ENCODE measurements around the gene PHOX2A.

PHOX2A gene

DNA sequence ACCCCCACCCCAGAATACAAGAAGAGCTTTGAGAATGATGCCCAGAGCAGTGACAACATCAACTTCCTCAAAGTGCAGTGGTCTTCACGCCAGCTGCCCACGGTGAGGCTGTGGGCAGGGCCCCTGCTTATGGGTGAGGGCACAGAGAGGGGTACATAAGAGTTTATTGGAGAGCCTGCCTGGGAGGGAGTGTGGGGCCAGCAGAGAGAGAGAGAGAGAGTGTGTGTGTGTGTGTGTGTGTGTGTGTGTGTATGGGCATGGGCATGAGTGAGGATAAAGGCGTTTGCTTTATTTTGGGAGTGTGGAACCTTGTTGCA is 9.5 kb downstream of the PHOX2A start:
- no peak for TF ChIP-seq TAF1 (IDR thresholded peaks at IDR 0.05; ENCODE audit: borderline replicate concordance, insufficient read depth, low read length)
- TF ChIP-seq, protein P1, sequence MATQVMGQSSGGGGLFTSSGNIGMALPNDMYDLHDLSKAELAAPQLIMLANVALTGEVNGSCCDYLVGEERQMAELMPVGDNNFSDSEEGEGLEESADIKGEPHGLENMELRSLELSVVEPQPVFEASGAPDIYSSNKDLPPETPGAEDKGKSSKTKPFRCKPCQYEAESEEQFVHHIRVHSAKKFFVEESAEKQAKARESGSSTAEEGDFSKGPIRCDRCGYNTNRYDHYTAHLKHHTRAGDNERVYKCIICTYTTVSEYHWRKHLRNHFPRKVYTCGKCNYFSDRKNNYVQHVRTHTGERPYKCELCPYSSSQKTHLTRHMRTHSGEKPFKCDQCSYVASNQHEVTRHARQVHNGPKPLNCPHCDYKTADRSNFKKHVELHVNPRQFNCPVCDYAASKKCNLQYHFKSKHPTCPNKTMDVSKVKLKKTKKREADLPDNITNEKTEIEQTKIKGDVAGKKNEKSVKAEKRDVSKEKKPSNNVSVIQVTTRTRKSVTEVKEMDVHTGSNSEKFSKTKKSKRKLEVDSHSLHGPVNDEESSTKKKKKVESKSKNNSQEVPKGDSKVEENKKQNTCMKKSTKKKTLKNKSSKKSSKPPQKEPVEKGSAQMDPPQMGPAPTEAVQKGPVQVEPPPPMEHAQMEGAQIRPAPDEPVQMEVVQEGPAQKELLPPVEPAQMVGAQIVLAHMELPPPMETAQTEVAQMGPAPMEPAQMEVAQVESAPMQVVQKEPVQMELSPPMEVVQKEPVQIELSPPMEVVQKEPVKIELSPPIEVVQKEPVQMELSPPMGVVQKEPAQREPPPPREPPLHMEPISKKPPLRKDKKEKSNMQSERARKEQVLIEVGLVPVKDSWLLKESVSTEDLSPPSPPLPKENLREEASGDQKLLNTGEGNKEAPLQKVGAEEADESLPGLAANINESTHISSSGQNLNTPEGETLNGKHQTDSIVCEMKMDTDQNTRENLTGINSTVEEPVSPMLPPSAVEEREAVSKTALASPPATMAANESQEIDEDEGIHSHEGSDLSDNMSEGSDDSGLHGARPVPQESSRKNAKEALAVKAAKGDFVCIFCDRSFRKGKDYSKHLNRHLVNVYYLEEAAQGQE (IDR thresholded peaks at IDR 0.05; ENCODE audit: insufficient read depth in 1 of 2, low read depth in 2 of 2, low read length in 2 of 2): no peak
- no peak for TF ChIP-seq POLR2AphosphoS5 (IDR thresholded peaks at IDR 0.05; ENCODE audit: low read depth, low read length)
- TF ChIP-seq SIN3A (IDR thresholded peaks at IDR 0.05; ENCODE audit: borderline replicate concordance, insufficient read depth, low read length): no peak
- TF ChIP-seq FOXP2 (optimal IDR thresholded peaks at IDR 0.05; ENCODE audit: borderline replicate concordance, extremely low read depth, extremely low read length, insufficient read depth): no peak

DNA sequence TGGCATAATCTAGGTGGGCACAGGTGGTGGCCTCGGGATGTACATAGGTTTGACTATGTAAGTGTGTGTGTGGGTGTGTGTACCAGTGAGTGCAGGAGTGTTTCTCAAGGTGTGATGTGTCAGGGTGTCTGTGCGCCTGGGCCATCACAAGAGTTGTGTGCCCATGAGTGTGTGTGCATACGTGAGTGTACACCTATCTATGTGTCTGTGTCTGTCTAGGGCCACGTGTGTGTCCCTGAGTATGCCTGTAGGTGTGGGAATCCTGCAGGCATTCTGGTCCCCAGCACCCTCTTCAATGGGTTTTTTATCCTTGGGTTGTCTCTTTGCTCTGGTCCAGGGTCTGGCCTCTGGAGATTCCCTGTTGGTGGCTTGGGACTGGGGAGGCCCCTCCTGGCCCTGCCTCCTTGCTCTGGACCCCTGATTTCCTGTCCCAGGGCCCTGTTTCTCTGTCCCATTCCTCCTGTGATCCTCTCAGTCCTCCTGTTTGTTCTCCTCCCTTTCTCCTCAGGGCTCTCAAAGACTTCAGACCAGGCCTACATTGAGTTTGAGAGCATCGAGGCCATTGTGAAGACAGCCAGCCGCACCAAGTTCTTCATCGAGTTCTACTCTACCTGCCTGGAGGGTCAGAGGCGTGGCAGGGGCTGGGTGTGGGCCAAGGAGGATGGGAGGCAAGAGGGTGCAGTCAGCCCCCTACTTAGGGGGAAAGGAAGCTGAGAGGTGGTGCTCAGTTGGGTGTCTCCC is 10.0 kb downstream of the PHOX2A start:
- TF ChIP-seq TAF1 (IDR thresholded peaks at IDR 0.05; ENCODE audit: borderline replicate concordance, insufficient read depth, low read length): no peak
- no peak for TF ChIP-seq FOXP2 (optimal IDR thresholded peaks at IDR 0.05; ENCODE audit: borderline replicate concordance, extremely low read depth, extremely low read length, insufficient read depth)
- no peak for TF ChIP-seq POLR2AphosphoS5 (IDR thresholded peaks at IDR 0.05; ENCODE audit: low read depth, low read length)
- TF ChIP-seq, protein P1 (IDR thresholded peaks at IDR 0.05; ENCODE audit: insufficient read depth in 1 of 2, low read depth in 2 of 2, low read length in 2 of 2): no peak
- TF ChIP-seq SIN3A (IDR thresholded peaks at IDR 0.05; ENCODE audit: borderline replicate concordance, insufficient read depth, low read length): no peak

DNA sequence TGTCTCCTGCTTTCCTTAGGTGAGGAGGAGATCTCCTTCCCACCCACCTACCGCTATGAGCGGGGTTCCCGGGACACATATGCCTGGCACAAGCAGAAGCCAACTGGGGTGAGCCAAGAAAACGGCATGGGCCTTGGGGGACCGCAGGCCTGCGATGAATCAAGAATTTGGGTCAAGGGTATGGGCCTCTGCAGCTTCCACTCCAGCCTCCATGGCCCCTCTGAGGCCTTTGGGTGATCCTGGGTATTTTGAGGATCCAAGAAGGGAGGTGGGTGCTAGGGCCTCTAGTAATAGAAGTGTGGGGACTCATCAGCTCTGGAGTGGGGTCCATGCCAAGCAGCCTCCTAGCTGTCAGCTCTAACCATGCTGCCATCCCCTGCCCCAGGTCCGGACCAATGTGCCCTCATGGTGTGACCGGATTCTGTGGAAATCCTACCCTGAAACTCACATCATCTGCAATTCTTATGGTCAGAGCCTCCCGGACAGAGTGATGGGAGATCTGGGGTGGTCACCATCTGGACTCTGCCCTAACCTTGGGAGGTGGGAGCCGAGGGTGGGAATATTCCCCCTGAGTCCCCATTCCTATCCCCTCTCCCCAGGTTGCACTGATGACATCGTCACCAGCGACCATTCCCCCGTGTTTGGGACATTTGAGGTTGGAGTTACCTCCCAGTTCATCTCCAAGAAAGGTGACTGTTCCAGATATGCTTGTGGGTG is 10.8 kb downstream of the PHOX2A start:
- TF ChIP-seq TAF1 (IDR thresholded peaks at IDR 0.05; ENCODE audit: borderline replicate concordance, insufficient read depth, low read length) (no peak), POLR2AphosphoS5 (IDR thresholded peaks at IDR 0.05; ENCODE audit: low read depth, low read length) (no peak), FOXP2 (optimal IDR thresholded peaks at IDR 0.05; ENCODE audit: borderline replicate concordance, extremely low read depth, extremely low read length, insufficient read depth) (no peak), SIN3A (IDR thresholded peaks at IDR 0.05; ENCODE audit: borderline replicate concordance, insufficient read depth, low read length) (no peak)
- TF ChIP-seq, protein P1 (IDR thresholded peaks at IDR 0.05; ENCODE audit: insufficient read depth in 1 of 2, low read depth in 2 of 2, low read length in 2 of 2): no peak

DNA sequence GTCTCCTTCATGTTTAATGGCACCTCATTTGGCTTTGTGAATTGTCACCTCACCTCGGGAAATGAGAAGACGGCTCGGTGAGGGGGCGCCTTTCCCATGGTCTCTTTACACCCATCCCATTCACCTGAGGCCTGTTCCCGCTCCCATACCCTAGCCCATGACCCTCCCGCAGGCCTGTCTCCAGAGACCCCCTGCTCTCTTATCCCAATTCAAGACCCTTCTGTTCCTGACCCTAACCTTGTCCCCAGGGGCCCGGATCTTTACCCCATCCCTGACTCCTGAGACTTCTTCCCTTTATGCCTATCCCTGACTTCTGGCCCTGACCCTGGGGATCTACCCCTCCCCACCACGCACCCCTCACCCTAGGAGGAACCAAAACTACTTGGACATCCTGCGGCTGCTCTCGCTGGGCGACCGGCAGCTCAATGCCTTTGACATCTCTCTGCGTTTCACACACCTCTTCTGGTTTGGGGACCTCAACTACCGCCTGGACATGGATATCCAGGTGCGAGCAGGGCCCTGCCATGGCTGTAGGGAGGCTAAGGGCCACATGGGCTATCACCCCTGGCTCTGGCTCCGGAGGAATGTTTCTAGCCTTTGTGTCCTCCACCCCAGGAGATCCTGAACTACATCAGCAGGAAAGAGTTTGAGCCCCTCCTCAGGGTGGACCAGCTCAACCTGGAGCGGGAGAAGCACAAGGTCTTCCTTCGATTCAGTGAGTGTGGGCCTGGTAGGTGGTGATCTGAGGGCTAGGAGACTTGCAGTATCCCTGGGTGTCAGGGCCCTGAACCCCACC is 11.5 kb downstream of the PHOX2A start:
- TF ChIP-seq POLR2AphosphoS5 (IDR thresholded peaks at IDR 0.05; ENCODE audit: low read depth, low read length) (no peak), SIN3A (IDR thresholded peaks at IDR 0.05; ENCODE audit: borderline replicate concordance, insufficient read depth, low read length) (no peak), FOXP2 (optimal IDR thresholded peaks at IDR 0.05; ENCODE audit: borderline replicate concordance, extremely low read depth, extremely low read length, insufficient read depth) (no peak), TAF1 (IDR thresholded peaks at IDR 0.05; ENCODE audit: borderline replicate concordance, insufficient read depth, low read length) (no peak)
- TF ChIP-seq, protein P1 (IDR thresholded peaks at IDR 0.05; ENCODE audit: insufficient read depth in 1 of 2, low read depth in 2 of 2, low read length in 2 of 2): no peak
